Testis (tissue), 3 donors: ENCODE measurements around the gene KIF4A. TPM values are rescaled to one million over a fixed set of nuclear protein-coding genes. Genes with fewer than 3 reads are reported as not detected.
"Not testable (repeated sequence)": the region's sequence is repeated elsewhere in the genome, so short reads cannot be mapped to it uniquely, and the experiment has no call there.

Source experiments
- DNase-seq: peaks from one replicate; pipeline ENCODE4 v3.0.0-alpha.2; 2019
- H3K27ac ChIP-seq, 2 donors: fragments of 200-600 bp; sonication (generic); one replicate each; pipeline ENCODE4 v1.5.1; 2019
- H3K27me3 ChIP-seq: fragments of 200-600 bp; sonication (generic); one replicate; pipeline ENCODE4 v1.5.1; 2019
- H3K36me3 ChIP-seq: fragments of 200-600 bp; sonication (generic); one replicate; pipeline ENCODE4 v1.5.1; 2017; ENCODE audit warnings: low read depth; ENCODE audit errors: missing control alignments
- H3K4me1 ChIP-seq: fragments of 200-600 bp; sonication (generic); one replicate; pipeline ENCODE4 v1.5.1; 2019
- H3K4me3 ChIP-seq, 2 donors: fragments of 200-600 bp; sonication (generic); one replicate each; pipeline ENCODE4 v1.5.1; 2017 to 2019
- H3K9me3 ChIP-seq: fragments of 200-600 bp; sonication (generic); one replicate; pipeline ENCODE4 v1.5.1; 2017
- POLR2A ChIP-seq: fragments of 450-650 bp; IDR thresholded peaks from one replicate; pipeline ENCODE4 v1.6.1; 2017; ENCODE audit warnings: antibody characterized with exemption, mild to moderate bottlenecking, moderate library complexity
- WGBS, 2 donors: methylation state at CpG; one replicate each; pipeline ENCODE4 v1.1.5; 2018; 5-methylcytosine and 5-hydroxymethylcytosine counted together
- intact Hi-C: fragments of 100-400 bp; cut with DNase I; formaldehyde crosslinking; loops from one replicate; pipeline ENCODE4 v1.15.1; 2023; ENCODE audit warnings: low total_unique reads
- polyA plus RNA-seq: library from polyadenylated mRNA; stranded (reverse); fragments of 350-450 nt; fragmentation: Illumina TruSeq; extraction: RNeasy Lipid Tissue Mini Kit (QIAGEN cat#74804); gene quantifications from one replicate; pipeline ENCODE4 v1.2.3, GENCODE V29; 2014; ENCODE audit warnings: low read depth, low replicate concordance; ENCODE audit not compliant: insufficient read depth
- total RNA-seq, 2 donors: library from RNA; depleted of rRNA; stranded (reverse); fragments of >200 nt; gene quantifications; one replicate each; pipeline ENCODE4 v1.2.3, GENCODE V29; 2016
- TF ChIP-seq, protein P1 (sequence below), 3 experiments: fragments of 450-650 bp in 2 of 3; fragments of 200-600 bp in 1 of 3; sonication (generic) in 1 of 3; IDR thresholded peaks; one replicate each; pipeline ENCODE4 v1.5.1; 2016 to 2019; ENCODE audit warnings: antibody characterized with exemption in 3 of 3, mild to moderate bottlenecking in 2 of 3, moderate library complexity in 1 of 3

Gene KIF4A
- total and polyA plus RNA-seq, 3 donors from 2014 or later = 2.0 to 3.6 (median 2.4) TPM

DNA sequence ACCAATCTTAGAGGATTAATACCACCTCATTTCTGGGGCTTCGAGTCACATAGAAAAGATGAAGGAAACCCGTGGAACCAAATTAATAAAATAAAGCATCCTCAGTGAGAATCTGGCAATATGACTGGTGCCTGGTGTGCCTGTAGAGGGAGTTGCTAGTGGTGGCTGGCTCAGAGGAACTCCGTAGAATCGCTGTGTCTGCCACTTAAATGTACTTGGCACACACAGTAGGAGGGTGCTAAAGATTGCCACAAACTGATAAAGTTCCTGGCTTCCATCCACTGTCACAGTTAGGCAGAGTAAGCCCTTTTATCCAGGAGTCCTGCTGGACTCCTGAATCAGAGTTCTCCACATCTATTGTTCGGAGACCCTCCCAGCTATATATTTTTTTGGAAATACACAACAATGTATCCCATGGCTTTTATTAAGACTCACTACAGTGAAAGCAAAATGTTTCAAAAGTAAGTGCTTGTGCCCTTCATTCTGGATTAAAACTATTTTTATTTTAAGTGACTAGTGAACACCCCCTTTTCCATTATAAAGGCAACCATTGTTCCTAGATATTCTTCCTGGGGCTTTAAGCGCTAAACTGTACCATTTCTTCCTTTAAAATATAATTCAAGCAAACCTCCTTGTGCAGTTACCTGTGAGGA lies 56.6 kb downstream of the KIF4A start:
- H3K4me1 ChIP-seq = no peaks in the 10 kb centered on the region
- DNase-seq = no peak
- no peak overlapping the region for H3K4me3 ChIP-seq
- H3K27ac ChIP-seq = no peak overlapping the region
- 90 to 91% methylated on average over 5 of the region's 6 CpGs for WGBS, 2 donors
- no peaks in the 10 kb centered on the region for H3K9me3 ChIP-seq
- TF ChIP-seq POLR2A = no peak
- TF ChIP-seq, protein P1, sequence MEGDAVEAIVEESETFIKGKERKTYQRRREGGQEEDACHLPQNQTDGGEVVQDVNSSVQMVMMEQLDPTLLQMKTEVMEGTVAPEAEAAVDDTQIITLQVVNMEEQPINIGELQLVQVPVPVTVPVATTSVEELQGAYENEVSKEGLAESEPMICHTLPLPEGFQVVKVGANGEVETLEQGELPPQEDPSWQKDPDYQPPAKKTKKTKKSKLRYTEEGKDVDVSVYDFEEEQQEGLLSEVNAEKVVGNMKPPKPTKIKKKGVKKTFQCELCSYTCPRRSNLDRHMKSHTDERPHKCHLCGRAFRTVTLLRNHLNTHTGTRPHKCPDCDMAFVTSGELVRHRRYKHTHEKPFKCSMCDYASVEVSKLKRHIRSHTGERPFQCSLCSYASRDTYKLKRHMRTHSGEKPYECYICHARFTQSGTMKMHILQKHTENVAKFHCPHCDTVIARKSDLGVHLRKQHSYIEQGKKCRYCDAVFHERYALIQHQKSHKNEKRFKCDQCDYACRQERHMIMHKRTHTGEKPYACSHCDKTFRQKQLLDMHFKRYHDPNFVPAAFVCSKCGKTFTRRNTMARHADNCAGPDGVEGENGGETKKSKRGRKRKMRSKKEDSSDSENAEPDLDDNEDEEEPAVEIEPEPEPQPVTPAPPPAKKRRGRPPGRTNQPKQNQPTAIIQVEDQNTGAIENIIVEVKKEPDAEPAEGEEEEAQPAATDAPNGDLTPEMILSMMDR (IDR thresholded peaks at IDR 0.05) = no peak
- intact Hi-C loops = no loop called here
- no peaks in the 10 kb centered on the region for H3K27me3 ChIP-seq
- no peaks in the 10 kb centered on the region for H3K36me3 ChIP-seq

DNA sequence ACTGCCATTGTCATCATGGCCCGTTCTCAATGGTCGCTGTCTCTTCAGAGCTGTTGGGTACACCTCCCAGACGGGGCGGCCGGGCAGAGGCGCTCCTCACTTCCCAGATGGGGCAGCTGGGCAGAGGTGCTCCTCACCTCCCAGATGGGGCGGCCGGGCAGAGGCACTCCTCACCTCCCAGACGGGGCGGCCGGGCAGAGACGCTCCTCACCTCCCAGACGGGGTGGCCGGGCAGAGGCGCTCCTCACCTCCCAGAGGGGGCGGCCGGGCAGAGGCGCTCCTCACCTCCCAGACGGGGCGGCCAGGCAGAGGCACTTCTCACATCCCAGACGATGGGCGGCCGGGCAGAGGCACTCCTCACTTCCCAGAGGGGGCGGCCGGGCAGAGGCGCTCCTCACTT lies 58.9 kb downstream of the KIF4A start:
- intact Hi-C loops, H3K9me3 ChIP-seq, H3K4me3 ChIP-seq, H3K36me3 ChIP-seq, H3K27ac ChIP-seq, DNase-seq, H3K27me3 ChIP-seq, H3K4me1 ChIP-seq: not testable (repeated sequence)
- WGBS, 2 donors = 100% methylated on average over 8 of the region's 26 CpGs; no CpG with 5 or more reads in 1 of the 2 donors

DNA sequence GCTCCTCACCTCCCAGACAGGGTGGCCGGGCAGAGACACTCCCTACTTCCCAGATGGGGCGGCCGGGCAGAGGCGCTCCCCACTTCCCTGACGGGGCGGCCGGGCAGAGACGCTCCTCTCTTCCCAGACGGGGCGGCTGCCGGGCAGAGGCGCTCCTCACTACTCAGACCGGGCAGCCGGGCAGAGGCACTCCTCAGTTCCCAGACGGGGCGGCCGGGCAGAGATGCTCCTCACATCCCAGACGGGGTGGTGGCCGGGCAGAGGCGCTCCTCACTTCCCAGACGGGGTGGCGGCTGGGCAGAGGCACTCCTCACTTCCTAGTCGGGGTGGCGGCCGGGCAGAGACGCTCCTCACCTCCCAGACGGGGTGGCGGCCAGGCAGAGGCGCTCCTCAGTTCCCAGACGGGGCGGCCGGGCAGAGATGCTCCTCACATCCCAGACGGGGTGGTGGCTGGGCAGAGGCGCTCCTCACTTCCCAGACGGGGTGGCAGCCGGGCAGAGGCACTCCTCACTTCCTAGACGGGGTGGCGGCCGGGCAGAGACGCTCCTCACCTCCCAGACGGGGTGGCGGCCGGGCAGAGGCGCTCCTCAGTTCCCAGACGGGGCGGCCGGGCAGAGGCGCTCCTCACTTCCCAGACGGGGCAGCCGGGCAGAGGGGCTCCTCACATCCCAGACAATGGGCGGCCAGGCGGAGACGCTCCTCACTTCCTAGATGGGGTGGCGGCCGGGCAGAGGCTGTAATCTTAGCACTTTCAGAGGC lies 59.6 kb downstream of the KIF4A start:
- H3K9me3 ChIP-seq, H3K36me3 ChIP-seq, H3K27me3 ChIP-seq, H3K4me3 ChIP-seq, H3K4me1 ChIP-seq, intact Hi-C loops, DNase-seq, H3K27ac ChIP-seq: not testable (repeated sequence)
- WGBS, 2 donors = 95% methylated on average over 52 of the region's 55 CpGs; no CpG with 5 or more reads in 1 of the 2 donors

DNA sequence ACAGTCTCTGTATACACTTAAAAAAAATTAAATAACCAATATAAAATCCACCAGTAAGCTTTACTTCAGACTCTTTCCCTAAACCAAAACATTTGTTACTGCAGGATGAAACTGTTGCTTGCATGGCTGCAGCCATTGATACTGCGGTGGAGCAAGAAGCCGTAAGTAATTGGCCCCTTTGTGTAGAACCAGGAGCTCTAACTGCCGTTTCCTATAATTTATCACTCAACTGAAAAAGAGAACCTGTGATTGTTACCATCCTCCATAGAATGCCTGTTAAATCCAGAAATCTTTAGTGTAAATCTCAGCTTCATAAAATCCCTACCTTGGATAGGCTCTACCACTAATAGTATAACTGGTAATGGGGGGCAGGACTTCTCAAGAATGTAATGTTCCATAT lies 62.6 kb downstream of the KIF4A start:
- no peak for TF ChIP-seq POLR2A
- TF ChIP-seq, protein P1 (IDR thresholded peaks at IDR 0.05) = no peak
- no peaks in the 10 kb centered on the region for H3K4me1 ChIP-seq
- 90 to 93% methylated on average over 3 of the region's 3 CpGs for WGBS, 2 donors
- no peak for DNase-seq
- H3K36me3 ChIP-seq = no peaks in the 10 kb centered on the region
- intact Hi-C loops = no loop called here
- H3K4me3 ChIP-seq = no peak overlapping the region
- H3K9me3 ChIP-seq = no peaks in the 10 kb centered on the region
- no peak overlapping the region for H3K27ac ChIP-seq
- H3K27me3 ChIP-seq = no peaks in the 10 kb centered on the region

DNA sequence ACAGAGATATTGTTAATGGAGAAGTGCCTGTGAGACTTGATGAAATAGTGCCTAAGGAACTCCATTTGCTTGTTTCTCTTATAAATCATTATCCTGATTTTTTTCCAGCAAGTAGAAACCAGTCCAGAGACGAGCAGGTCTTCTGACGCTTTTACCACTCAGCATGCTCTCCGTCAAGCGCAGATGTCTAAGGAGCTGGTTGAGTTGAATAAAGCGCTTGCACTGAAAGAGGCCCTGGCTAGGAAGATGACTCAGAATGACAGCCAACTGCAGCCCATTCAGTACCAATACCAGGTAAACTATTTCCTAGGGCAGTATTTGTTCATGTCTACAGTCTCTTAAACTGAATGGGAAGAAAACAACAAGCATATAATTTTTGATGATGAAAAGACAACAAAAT lies 63.6 kb downstream of the KIF4A start:
- Histone ChIP-seq H3K27ac (no peak overlapping the region), H3K9me3 (no peaks in the 10 kb centered on the region), H3K4me1 (no peaks in the 10 kb centered on the region), H3K27me3 (no peaks in the 10 kb centered on the region), H3K4me3 (no peak overlapping the region), H3K36me3 (no peaks in the 10 kb centered on the region)
- no peak for DNase-seq
- 95 to 97% methylated on average over 5 of the region's 5 CpGs for WGBS, 2 donors
- TF ChIP-seq, protein P1 (IDR thresholded peaks at IDR 0.05) = no peak
- no peak for TF ChIP-seq POLR2A
- intact Hi-C loops = no loop called here
